DOHH2 (cell line): ENCODE data around the gene SEC14L3.

Experiments
- H3F3A ChIP-seq: fragments of 200-600 bp; sonication (generic), shearing (Covaris generic); 2 replicates; pipeline ENCODE4 v1.6.0; 2016; ENCODE audit warnings: antibody characterized with exemption, mild to moderate bottlenecking; ENCODE audit not compliant: control insufficient read depth, insufficient read depth
- H3K27ac ChIP-seq: fragments of 200-600 bp; sonication (generic); 2 replicates; pipeline ENCODE4 v1.5.1; 2014; ENCODE audit warnings: low read depth, mild to moderate bottlenecking, low read length, moderate library complexity
- H3K27me3 ChIP-seq: fragments of 200-600 bp; sonication (generic); 2 replicates; pipeline ENCODE4 v1.6.1; 2014; ENCODE audit warnings: mild to moderate bottlenecking, low read length, mixed read lengths; ENCODE audit not compliant: control insufficient read depth
- H3K36me3 ChIP-seq: fragments of 200-600 bp; sonication (generic); 2 replicates; pipeline ENCODE4 v1.6.1; 2014; ENCODE audit warnings: mild to moderate bottlenecking, low read length, moderate library complexity, mixed read lengths; ENCODE audit not compliant: control insufficient read depth
- H3K4me1 ChIP-seq: fragments of 200-600 bp; sonication (generic); 2 replicates; pipeline ENCODE4 v1.6.1; 2014; ENCODE audit warnings: mild to moderate bottlenecking, low read length, mixed read lengths; ENCODE audit not compliant: control insufficient read depth
- H3K4me2 ChIP-seq: fragments of 200-600 bp; sonication (generic); 2 replicates; pipeline ENCODE4 v1.6.0; 2014; ENCODE audit warnings: mild to moderate bottlenecking, low read length, moderate library complexity
- H3K4me3 ChIP-seq: fragments of 200-600 bp; sonication (generic); 2 replicates; pipeline ENCODE4 v1.5.1; 2014; ENCODE audit warnings: mild to moderate bottlenecking, low read length, mixed read lengths
- H3K79me2 ChIP-seq: fragments of 200-600 bp; sonication (generic); 2 replicates; pipeline ENCODE4 v1.6.1; 2014; ENCODE audit warnings: mild to moderate bottlenecking, low read length, mixed read lengths; ENCODE audit not compliant: control insufficient read depth
- H3K9me2 ChIP-seq: fragments of 200-600 bp; sonication (generic); replicated peaks from 2 replicates; pipeline ENCODE4 v1.6.1; 2014; ENCODE audit warnings: mild to moderate bottlenecking, low read length, mixed read lengths; ENCODE audit not compliant: control insufficient read depth
- H3K9me3 ChIP-seq: fragments of 200-600 bp; sonication (generic); 2 replicates; pipeline ENCODE4 v1.6.1; 2014; ENCODE audit warnings: antibody characterized with exemption, low read length, mixed read lengths; ENCODE audit not compliant: control insufficient read depth, insufficient read depth
- H4K20me1 ChIP-seq: fragments of 200-600 bp; sonication (generic); 2 replicates; pipeline ENCODE4 v1.6.0; 2014; ENCODE audit warnings: low read depth, mild to moderate bottlenecking, antibody characterized with exemption, low read length, moderate library complexity; ENCODE audit not compliant: control insufficient read depth, insufficient read depth
- EZH2phosphoT487 ChIP-seq: fragments of 200-600 bp; sonication (generic); IDR thresholded peaks from 2 replicates; pipeline ENCODE4 v1.6.1; 2017; ENCODE audit warnings: borderline replicate concordance, mild to moderate bottlenecking, antibody characterized with exemption, low read length, moderate library complexity, mixed read lengths
- TF ChIP-seq, protein P1 (sequence below): fragments of 200-600 bp; sonication (generic); IDR thresholded peaks from one replicate; pipeline ENCODE4 v1.5.1; 2014; ENCODE audit warnings: antibody characterized with exemption, mild to moderate bottlenecking, low read depth, low read length; ENCODE audit not compliant: poor library complexity, severe bottlenecking

SEC14L3 gene

DNA sequence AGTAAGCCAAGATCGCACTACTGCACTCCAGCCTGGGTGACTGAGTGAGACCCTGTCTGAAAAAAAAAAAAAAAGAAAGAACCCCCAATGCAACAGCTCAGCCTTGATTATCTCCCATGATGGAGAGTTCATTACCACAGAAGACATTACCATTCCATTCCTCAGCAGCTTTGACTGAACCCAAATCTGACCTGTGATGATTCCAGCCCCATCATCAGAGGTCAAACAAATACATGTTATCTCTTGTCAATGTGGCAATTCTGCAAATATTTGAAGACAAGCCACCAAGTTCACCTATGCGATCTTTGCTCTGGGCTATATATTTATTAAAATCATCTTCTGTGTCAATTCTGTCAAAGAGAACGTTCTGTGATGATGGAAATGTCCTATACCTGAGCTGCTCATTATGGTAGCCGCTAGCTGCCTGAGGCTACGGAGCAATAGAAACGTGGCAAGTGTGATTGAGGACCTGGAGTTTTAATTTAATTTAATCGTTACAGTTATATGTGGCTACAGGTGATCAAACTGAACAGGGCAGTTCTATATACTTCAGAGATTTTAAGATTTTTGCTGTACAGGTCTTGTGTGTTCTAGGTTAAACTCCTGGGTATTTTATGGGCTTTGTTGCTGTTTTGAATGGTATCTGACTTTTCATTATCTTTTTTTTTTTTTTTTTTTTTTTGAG is 25.8 kb upstream of the SEC14L3 start:
- Histone ChIP-seq H3K9me2 (no peaks in the 10 kb centered on the region), H3K36me3 (no peaks in the 10 kb centered on the region), H3F3A (no peaks in the 10 kb centered on the region), H3K4me1 (no peaks in the 10 kb centered on the region), H4K20me1 (no peaks in the 10 kb centered on the region), H3K79me2 (no peaks in the 10 kb centered on the region), H3K9me3 (no peaks in the 10 kb centered on the region), H3K27ac (no peak overlapping the region), H3K4me3 (no peak overlapping the region), H3K4me2 (no peak overlapping the region), H3K27me3 (0 out of 2 replicates have a peak, but pooled peaks cover 3% of the 10 kb centered on the region)
- no peak for TF ChIP-seq EZH2phosphoT487
- TF ChIP-seq, protein P1, sequence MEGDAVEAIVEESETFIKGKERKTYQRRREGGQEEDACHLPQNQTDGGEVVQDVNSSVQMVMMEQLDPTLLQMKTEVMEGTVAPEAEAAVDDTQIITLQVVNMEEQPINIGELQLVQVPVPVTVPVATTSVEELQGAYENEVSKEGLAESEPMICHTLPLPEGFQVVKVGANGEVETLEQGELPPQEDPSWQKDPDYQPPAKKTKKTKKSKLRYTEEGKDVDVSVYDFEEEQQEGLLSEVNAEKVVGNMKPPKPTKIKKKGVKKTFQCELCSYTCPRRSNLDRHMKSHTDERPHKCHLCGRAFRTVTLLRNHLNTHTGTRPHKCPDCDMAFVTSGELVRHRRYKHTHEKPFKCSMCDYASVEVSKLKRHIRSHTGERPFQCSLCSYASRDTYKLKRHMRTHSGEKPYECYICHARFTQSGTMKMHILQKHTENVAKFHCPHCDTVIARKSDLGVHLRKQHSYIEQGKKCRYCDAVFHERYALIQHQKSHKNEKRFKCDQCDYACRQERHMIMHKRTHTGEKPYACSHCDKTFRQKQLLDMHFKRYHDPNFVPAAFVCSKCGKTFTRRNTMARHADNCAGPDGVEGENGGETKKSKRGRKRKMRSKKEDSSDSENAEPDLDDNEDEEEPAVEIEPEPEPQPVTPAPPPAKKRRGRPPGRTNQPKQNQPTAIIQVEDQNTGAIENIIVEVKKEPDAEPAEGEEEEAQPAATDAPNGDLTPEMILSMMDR = no peak

DNA sequence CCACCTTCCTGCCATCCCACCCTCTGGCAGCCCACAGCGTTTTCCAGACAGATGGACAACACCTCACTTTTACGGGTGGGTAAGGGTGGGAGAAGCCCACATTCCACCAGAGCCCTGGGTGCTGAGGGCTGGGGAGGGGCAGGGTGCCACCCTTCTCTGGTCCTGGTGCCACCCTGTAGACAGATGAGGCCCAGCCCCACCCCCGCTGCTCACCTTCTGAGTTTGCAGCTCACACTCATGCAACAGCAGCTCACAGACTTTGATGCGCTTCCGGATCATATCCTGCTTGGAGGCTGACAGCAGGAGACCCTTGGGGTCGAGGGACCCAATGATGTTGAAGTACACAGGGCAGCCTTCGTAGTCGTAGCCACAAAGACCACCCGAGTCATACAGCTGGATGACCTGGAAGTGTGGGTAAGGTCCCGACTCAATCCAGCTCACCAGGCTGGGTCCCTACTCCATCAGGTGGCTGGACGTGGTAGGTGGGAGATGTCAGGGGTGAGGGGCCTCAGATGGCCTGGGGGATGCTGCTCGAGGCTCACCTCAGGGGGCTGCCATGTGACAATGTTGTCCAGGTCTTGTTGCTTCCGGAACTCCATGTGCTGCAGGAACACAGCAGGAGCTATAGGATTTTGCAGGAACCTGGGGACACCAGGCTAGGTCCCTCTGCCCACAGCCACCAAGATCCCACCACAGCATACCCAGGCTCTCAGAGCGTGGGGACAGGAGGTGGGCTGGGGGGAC is 23.4 kb upstream of the SEC14L3 start:
- 0 out of 2 replicates have a peak, but pooled peaks cover 3% of the 10 kb centered on the region for H3K27me3 ChIP-seq
- TF ChIP-seq, protein P1 = no peak
- no peak for TF ChIP-seq EZH2phosphoT487
- no peak overlapping the region for H3K4me2 ChIP-seq

DNA sequence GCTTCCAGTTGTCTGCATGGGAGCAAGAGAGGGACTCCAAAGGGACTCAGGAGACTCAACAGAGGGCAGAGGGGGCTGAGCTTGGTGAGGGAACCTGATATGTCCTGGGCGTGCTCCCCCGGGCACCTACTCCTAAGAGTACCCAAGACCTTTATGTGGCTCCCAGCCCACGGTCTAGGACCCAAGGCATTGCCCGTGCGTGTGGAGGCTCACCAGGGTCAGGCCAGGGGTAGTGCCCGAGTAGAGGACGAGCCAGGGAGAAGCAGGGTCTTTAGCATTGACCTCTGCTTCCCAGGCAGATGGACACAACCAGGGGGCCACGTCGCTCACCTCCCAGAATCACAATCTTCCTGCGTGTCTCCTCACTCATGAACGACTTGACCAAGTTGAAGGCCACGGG is 20.3 kb upstream of the SEC14L3 start:
- Histone ChIP-seq H3K27me3 (0 out of 2 replicates have a peak, but pooled peaks cover 3% of the 10 kb centered on the region), H3K36me3 (no peaks in the 10 kb centered on the region), H3K9me3 (no peaks in the 10 kb centered on the region)

More for the DNA sequence above, 23.4 kb upstream of the SEC14L3 start:
- H3K4me3 ChIP-seq = no peak overlapping the region
- H3K27ac ChIP-seq = no peak overlapping the region
- H3K4me1 ChIP-seq = no peaks in the 10 kb centered on the region
- H3F3A ChIP-seq = no peaks in the 10 kb centered on the region
- H3K9me3 ChIP-seq = no peaks in the 10 kb centered on the region
- no peaks in the 10 kb centered on the region for H4K20me1 ChIP-seq
- H3K36me3 ChIP-seq = no peaks in the 10 kb centered on the region
- no peaks in the 10 kb centered on the region for H3K79me2 ChIP-seq
- H3K9me2 ChIP-seq = no peaks in the 10 kb centered on the region

More for the DNA sequence above, 20.3 kb upstream of the SEC14L3 start:
- no peak overlapping the region for H3K27ac ChIP-seq
- H3K9me2 ChIP-seq = no peaks in the 10 kb centered on the region
- H3K4me3 ChIP-seq = no peak overlapping the region
- no peak for TF ChIP-seq EZH2phosphoT487
- TF ChIP-seq, protein P1 = no peak
- H3K4me2 ChIP-seq = no peak overlapping the region
- no peaks in the 10 kb centered on the region for H3F3A ChIP-seq
- H4K20me1 ChIP-seq = no peaks in the 10 kb centered on the region
- H3K79me2 ChIP-seq = no peaks in the 10 kb centered on the region
- no peaks in the 10 kb centered on the region for H3K4me1 ChIP-seq
